ENCODE measurements around the gene FAM184B.

The FAM184B gene

DNA sequence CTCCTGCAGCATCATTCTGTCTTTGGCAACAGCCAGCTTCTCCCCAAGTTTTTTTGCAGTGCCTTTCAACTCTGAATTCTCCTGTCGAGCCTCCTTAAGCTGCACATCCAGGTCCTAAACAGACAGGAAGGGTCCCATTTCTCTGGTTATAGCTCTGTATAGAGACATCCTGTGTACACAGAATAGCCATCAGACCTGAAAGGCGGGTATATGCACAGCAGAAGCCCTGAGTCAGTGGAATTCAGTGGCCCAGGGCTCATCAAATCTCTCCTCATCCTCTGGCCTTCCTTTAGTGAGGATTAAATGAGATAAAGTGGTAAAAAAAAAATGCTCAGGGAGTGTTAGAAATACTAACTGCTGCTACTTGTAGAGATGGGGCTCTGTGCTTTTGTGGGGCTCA lies 73.8 kb downstream of the FAM184B start:
- Histone ChIP-seq H3K27ac (ENCODE audit: extremely low read depth, low read depth, low read length) (no peak overlapping the region), H3K36me3 (ENCODE audit: control insufficient read depth in 2 of 2, insufficient read depth in 1 of 2, low read length in 2 of 2) (no peaks in the 10 kb centered on the region), H3K4me3 (ENCODE audit: low read depth, low read length) (no peak overlapping the region), H3K4me1 (ENCODE audit: control insufficient read depth, insufficient read depth, low read length) (no peaks in the 10 kb centered on the region), H3K9me3 (ENCODE audit: control insufficient read depth, insufficient read depth, low read depth, low read length) (no peaks in the 10 kb centered on the region)
- TF ChIP-seq ZNF626 (tag by site-specific recombination; IDR thresholded peaks at IDR 0.05) (no peak), ZNF785 (tag by site-specific recombination; IDR thresholded peaks at IDR 0.05) (no peak), ZNF132 (tag by site-specific recombination; IDR thresholded peaks at IDR 0.05; ENCODE audit: borderline replicate concordance) (no peak), ZNF426 (tag by site-specific recombination; IDR thresholded peaks at IDR 0.05) (no peak), HOXD13 (CRISPR knock-in tag; IDR thresholded peaks at IDR 0.05; ENCODE audit: borderline replicate concordance) (no peak), MYNN (tag by site-specific recombination; IDR thresholded peaks at IDR 0.05; ENCODE audit: borderline replicate concordance) (no peak), ZNF654 (tag by site-specific recombination; IDR thresholded peaks at IDR 0.05; ENCODE audit: low read depth) (no peak), ZEB2 (tag by site-specific recombination; IDR thresholded peaks at IDR 0.05) (no peak), ZNF530 (tag by site-specific recombination; IDR thresholded peaks at IDR 0.05; ENCODE audit: low read depth) (no peak), KLF1 (tag by site-specific recombination; IDR thresholded peaks at IDR 0.05) (no peak), ZNF221 (tag by site-specific recombination; IDR thresholded peaks at IDR 0.05; ENCODE audit: borderline replicate concordance) (no peak)
- TF ChIP-seq, protein P1, sequence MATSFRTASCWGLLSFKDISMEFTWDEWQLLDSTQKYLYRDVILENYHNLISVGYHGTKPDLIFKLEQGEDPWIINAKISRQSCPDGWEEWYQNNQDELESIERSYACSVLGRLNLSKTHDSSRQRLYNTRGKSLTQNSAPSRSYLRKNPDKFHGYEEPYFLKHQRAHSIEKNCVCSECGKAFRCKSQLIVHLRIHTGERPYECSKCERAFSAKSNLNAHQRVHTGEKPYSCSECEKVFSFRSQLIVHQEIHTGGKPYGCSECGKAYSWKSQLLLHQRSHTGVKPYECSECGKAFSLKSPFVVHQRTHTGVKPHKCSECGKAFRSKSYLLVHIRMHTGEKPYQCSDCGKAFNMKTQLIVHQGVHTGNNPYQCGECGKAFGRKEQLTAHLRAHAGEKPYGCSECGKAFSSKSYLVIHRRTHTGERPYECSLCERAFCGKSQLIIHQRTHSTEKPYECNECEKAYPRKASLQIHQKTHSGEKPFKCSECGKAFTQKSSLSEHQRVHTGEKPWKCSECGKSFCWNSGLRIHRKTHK (tag by site-specific recombination; IDR thresholded peaks at IDR 0.05): no peak
- POLR2A ChIA-PET: no interaction called here
- CTCF ChIA-PET: no interaction called here

DNA sequence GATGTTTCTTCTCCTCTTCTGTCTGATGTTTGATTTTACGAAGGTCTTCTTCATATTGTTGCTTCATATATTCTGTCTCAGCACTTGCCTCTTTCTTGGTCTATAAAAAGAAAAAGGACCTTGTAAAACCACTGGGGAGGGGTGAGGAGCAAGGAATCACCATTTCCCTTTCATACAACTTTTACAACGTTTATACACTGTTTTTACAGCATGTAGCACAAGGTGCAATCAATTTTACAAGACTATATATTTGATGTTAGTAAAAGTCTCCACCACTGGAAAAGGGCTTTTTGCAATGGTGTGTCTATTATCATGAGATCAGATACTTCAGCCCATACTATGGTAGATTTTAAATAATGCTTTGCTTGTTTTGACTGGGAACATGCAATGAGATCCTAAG lies 76.3 kb downstream of the FAM184B start:
- Histone ChIP-seq H3K4me1 (ENCODE audit: control insufficient read depth, insufficient read depth, low read length) (no peaks in the 10 kb centered on the region), H3K4me3 (ENCODE audit: low read depth, low read length) (no peak overlapping the region), H3K27ac (ENCODE audit: extremely low read depth, low read depth, low read length) (no peak overlapping the region), H3K36me3 (ENCODE audit: control insufficient read depth in 2 of 2, insufficient read depth in 1 of 2, low read length in 2 of 2) (no peaks in the 10 kb centered on the region), H3K9me3 (ENCODE audit: control insufficient read depth, insufficient read depth, low read depth, low read length) (no peaks in the 10 kb centered on the region)
- TF ChIP-seq, protein P2, sequence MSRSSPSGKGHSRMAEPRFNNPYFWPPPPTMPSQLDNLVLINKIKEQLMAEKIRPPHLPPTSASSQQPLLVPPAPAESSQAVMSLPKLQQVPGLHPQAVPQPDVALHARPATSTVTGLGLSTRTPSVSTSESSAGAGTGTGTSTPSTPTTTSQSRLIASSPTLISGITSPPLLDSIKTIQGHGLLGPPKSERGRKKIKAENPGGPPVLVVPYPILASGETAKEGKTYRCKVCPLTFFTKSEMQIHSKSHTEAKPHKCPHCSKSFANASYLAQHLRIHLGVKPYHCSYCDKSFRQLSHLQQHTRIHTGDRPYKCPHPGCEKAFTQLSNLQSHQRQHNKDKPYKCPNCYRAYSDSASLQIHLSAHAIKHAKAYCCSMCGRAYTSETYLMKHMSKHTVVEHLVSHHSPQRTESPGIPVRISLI (tag by site-specific recombination; IDR thresholded peaks at IDR 0.05): no peak
- TF ChIP-seq, protein P3, sequence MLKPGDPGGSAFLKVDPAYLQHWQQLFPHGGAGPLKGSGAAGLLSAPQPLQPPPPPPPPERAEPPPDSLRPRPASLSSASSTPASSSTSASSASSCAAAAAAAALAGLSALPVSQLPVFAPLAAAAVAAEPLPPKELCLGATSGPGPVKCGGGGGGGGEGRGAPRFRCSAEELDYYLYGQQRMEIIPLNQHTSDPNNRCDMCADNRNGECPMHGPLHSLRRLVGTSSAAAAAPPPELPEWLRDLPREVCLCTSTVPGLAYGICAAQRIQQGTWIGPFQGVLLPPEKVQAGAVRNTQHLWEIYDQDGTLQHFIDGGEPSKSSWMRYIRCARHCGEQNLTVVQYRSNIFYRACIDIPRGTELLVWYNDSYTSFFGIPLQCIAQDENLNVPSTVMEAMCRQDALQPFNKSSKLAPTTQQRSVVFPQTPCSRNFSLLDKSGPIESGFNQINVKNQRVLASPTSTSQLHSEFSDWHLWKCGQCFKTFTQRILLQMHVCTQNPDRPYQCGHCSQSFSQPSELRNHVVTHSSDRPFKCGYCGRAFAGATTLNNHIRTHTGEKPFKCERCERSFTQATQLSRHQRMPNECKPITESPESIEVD (tag by site-specific recombination; IDR thresholded peaks at IDR 0.05): 0 out of 2 replicates have a peak, but pooled peaks have one; percentile 8
- TF ChIP-seq, protein P4, sequence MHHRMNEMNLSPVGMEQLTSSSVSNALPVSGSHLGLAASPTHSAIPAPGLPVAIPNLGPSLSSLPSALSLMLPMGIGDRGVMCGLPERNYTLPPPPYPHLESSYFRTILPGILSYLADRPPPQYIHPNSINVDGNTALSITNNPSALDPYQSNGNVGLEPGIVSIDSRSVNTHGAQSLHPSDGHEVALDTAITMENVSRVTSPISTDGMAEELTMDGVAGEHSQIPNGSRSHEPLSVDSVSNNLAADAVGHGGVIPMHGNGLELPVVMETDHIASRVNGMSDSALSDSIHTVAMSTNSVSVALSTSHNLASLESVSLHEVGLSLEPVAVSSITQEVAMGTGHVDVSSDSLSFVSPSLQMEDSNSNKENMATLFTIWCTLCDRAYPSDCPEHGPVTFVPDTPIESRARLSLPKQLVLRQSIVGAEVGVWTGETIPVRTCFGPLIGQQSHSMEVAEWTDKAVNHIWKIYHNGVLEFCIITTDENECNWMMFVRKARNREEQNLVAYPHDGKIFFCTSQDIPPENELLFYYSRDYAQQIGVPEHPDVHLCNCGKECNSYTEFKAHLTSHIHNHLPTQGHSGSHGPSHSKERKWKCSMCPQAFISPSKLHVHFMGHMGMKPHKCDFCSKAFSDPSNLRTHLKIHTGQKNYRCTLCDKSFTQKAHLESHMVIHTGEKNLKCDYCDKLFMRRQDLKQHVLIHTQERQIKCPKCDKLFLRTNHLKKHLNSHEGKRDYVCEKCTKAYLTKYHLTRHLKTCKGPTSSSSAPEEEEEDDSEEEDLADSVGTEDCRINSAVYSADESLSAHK (tag by site-specific recombination; IDR thresholded peaks at IDR 0.05): peak; percentile 32; the same call in 1 of the 2 replicates
- TF ChIP-seq ZNF514 (tag by site-specific recombination; IDR thresholded peaks at IDR 0.05) (no peak), FEZF1 (tag by site-specific recombination; IDR thresholded peaks at IDR 0.05) (peak; percentile 53)
- ChIA-PET CTCF (no interaction called here), POLR2A (no interaction called here)
